PC-9 (cell line): ENCODE measurements around the gene HAUS3.

Source experiments
- EZH2 ChIP-seq: fragments of 200-600 bp; sonication (generic); IDR thresholded peaks from 2 replicates; pipeline ENCODE4 v1.8.0; 2017; ENCODE audit warnings: antibody characterized with exemption, low read depth
- TF ChIP-seq, protein P1 (sequence below): fragments of 200-600 bp; sonication (generic); conservative IDR thresholded peaks from 2 replicates; pipeline ENCODE4 v1.6.1; 2017; ENCODE audit warnings: mixed run types, antibody characterized with exemption, mild to moderate bottlenecking, moderate library complexity

DNA sequence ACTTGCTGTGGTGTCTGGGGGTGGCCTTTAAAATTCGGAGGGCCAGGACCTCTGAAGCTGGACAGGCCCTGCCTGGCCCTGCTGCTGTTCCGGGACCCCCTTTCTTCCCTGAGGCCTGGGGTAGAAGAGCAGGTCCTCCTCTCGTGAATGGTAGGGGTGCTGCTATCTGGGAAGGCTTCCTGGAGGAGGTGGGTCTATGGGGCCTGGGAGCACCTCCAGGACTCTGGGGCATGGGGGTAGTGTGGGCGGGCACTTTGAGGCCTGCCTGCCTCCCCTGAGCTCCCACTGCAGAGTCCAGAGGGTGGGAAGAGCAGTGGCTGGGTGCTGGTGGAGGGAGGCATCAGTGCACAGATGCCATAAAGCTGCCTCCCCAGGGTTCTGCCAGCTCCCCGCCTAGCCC lies 24.9 kb upstream of the HAUS3 start:
- TF ChIP-seq, protein P1, sequence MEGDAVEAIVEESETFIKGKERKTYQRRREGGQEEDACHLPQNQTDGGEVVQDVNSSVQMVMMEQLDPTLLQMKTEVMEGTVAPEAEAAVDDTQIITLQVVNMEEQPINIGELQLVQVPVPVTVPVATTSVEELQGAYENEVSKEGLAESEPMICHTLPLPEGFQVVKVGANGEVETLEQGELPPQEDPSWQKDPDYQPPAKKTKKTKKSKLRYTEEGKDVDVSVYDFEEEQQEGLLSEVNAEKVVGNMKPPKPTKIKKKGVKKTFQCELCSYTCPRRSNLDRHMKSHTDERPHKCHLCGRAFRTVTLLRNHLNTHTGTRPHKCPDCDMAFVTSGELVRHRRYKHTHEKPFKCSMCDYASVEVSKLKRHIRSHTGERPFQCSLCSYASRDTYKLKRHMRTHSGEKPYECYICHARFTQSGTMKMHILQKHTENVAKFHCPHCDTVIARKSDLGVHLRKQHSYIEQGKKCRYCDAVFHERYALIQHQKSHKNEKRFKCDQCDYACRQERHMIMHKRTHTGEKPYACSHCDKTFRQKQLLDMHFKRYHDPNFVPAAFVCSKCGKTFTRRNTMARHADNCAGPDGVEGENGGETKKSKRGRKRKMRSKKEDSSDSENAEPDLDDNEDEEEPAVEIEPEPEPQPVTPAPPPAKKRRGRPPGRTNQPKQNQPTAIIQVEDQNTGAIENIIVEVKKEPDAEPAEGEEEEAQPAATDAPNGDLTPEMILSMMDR = no peak
- TF ChIP-seq EZH2 = no peak
